ENCODE measurements around the gene WDR90. TPM values are rescaled to one million over a fixed set of nuclear protein-coding genes. Genes with fewer than 3 reads are reported as not detected.

WDR90 gene
- 14.6 and 26.4 TPM in 2 replicates for total RNA-seq

DNA sequence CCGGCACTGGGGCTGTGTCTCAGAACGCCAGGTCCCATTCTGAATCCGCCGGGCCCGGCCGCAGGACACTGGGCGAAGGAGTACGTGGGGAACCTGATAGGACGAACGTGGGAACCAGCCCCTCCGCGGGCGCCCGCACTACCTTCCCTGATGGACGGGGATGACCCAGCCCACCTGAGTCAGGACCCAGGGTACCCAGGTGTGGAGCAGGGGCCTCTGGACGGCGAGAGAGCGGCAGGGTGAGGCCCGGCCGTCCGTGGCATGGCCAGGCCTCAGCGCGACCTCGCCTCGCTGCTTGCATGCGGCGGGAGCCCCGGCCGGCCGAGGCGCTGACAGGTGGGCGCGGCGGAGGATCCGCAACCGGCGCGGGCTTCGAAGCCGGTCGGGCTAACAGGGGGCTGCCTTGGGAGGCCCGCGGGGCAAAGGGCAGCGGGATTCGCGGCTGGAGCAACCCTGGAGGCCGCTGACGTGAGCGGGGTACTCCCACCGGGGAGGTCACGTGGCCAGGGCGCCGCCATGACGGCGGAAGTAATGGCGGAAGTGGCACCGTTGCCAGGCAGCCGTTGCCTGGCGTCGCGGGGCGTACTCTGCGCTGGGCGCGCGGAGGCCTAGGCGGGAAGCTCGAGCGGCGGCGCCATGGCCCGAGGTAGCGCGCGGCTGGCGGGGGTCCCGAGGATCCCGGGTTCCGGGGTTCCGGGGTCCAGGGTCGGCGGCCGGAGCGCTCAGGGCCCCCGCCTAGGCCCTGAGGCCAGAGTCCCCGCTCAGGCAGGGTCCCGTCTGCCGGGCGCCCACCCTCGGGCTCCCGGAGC is at the start of gene WDR90:
WDR90 (plus strand) TSS at position 585 of the 809 bp plus-strand sequence; CDS start at position 637, 52 bp downstream.

DNA sequence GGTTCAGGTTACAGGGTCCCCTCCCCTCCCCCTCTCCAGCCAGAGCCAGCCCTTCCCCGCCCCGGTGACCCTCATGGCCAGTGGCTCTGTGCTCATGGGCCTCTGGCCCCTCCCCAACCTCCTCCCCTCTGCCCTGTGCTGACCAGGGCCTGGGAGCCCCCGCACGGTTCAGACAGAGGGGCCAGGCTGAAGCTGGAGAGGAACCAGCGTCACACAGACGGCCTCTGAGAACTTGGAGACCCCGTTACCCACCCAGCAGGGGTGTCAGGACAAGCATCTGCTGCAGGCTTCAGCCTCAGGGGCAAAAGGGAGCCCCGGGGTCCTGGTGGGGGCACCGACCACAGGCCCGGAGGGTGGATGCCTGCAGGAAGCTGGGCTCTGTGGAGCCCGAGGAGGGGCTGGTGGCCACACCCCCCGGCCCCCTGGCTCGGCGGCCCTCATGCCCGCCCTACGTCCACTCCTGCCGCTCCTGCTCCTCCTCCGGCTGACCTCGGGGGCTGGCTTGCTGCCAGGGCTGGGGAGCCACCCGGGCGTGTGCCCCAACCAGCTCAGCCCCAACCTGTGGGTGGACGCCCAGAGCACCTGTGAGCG is 18.3 kb upstream of the WDR90 start, which contains the start of gene WFIKKN1:
WFIKKN1 (plus strand) TSS at position 171 of the 591 bp plus-strand sequence; CDS start at position 440, 269 bp downstream.

DNA sequence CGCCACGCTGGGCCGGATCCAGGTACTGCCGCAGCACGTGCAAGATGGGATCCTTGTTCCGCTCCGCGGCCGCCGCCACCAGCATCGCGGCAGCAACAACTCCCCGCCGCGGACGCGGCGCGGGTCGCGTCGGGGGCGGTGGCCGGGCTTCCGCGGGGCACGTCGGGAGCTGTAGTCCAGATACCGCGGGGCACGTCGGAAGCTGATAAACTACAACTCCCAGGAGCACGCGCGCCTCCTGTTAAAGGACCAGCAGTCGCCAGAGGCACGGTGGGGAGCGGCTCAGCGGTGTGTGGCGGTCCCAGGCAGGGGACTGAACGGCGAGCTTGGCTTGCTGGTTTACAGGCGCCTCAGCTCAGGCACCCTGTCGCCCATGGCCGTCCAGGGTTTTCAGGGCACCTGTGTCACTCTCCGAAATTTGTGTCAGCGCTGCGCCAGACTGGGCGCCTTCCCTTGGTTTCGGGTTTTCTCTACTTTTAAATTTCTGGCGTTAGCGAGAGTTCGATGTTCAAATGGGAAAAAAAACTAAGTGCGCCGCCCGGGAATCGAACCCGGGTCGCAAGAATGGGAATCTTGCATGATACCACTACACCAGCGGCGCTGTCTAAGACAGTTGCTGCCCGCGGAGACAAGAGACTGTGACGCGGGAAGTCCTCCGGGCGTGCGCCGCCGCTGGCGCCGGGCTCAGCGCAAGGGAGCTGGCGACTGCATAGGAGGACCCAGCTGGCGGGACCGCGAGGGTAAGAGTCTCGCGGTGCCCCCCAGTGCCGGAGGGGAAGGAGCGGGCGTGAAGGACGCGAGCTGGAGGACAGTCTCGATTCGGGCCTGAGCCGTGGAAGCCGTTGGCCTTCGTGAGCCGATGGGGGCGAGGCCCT is 12.7 kb upstream of the WDR90 start, which contains the start of gene METTL26:
METTL26 (minus strand) TSS at position 100 of the 875 bp plus-strand sequence; CDS start at position 85, 15 bp downstream.

DNA sequence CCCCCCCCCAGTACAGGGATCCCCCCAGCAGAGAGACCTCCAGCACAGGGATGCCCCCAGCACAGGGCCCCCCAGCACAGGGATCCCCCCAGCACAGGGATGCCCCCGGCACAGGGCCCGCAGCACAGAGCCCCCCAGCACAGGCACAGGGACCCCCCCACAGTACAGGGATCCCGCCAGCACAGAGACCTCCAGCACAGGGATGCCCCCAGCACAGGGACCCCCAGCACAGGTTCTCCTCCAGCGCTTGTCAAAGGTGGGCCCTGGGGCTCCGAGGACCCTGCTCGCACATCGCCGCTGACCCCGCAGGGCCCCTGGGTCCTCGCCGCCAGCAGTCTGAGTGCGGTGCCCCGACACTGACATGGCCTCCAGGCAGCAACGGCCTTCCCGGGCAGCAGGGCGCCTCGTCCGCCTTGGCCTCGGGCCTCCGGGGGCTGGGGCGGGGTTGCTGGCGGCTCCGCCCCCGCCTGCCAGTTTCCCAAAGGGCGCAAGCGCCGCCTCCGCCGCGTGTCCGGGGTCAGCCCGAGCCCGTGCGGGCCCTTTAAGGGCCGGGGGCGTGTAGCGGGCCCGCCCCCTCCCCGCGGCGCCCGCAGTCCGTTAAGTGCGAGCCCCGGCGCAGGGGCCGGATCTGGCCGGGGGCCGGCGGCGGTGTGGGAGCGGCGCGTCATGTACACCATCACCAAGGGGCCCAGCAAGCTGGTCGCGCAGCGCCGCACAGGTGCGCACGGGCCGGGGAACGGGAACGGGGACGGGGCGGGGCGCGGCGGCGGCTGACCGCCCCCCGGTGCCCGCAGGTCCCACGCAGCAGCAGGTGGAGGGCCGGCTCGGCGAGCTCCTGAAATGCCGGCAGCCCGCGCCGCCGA is 7.6 kb upstream of the WDR90 start, which contains the start of gene MCRIP2:
MCRIP2 (plus strand) TSS at position 503 of the 863 bp plus-strand sequence; CDS start at position 667, 164 bp downstream.

DNA sequence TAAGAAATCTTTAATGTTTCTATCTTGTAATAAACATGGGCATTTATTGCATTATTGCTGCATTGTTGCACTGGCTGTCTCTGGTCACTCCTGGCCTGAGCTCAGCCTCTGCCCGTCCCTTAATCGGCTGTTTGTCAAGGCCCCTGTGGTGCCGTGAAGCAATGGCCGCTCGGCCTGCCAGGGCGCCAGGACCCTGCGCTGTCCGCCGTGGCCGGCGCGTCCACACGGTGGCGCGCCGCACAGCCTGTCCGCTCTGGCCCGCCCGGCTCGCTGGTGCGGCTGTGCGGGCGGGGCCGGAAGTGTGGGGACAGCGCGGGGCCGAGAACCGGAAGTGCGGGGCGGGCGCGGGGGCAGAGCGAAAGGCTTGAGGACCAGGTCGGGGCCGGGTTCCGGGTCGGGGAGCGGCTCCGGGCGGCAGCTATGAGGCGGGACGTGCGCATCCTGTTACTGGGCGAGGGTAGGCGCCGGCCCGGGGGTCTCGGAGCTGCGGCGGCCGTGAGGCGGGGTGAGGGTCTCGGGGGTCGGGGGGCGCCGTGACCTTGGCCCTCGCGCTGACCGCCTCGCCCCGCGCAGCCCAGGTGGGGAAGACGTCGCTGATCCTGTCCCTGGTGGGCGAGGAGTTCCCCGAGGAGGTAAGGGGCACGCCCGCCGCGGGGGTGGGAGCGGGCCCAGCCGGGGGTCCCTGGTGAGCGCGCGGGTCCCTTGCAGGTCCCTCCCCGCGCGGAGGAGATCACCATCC is 18.8 kb downstream of the WDR90 start, which contains the start of gene RHOT2:
RHOT2 (plus strand) TSS at position 353 of the 739 bp plus-strand sequence; CDS start at position 421, 68 bp downstream.

DNA sequence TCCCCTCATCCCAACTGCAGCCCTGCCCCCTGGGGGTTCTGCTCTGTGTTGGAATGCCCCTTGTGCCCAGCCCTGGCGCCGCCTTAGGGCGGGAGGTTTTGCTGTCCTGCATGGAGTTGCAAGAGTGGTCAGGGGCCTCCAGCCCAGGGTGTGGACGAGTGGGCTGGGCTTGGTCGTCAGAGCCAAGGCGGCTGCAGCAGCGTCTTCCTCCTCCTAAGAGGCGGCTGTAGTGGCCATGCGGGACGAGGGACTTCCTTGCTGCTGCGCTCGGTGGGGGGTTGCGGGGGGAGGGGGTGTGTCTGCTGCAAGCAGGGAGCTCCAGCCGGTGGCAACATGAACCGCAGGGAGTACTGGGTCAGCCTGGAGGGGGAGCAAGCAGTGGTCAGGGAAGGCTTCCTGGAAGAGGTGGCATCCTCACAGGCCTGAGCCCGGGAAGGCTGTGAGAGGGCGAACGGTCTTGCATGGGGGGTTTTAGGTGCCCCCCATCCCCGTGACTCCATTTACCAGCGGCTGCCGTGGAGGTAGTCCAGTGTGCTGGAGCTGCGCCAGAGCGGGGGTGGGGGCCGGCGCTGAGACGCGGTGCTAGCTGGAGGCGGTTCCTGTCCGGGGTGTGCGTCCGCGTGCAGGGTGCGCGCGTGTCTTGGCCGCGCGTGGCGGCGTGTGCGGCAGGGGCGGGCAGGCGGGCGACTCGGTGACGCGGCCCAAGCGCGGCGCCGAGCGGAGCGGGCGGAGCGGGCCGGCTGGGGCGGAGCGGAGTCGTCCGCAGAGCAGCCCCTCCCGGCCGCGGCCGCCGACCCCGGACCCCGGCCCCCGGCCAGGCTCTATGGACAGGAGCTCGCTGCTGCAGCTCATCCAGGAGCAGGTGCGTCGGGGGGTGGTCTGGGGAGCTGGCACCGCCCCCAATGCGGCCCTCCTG is 26.1 kb downstream of the WDR90 start, which contains the start of gene RHBDL1:
RHBDL1 (plus strand) TSS at position 704 of the 916 bp plus-strand sequence; CDS start at position 824, 120 bp downstream.

DNA sequence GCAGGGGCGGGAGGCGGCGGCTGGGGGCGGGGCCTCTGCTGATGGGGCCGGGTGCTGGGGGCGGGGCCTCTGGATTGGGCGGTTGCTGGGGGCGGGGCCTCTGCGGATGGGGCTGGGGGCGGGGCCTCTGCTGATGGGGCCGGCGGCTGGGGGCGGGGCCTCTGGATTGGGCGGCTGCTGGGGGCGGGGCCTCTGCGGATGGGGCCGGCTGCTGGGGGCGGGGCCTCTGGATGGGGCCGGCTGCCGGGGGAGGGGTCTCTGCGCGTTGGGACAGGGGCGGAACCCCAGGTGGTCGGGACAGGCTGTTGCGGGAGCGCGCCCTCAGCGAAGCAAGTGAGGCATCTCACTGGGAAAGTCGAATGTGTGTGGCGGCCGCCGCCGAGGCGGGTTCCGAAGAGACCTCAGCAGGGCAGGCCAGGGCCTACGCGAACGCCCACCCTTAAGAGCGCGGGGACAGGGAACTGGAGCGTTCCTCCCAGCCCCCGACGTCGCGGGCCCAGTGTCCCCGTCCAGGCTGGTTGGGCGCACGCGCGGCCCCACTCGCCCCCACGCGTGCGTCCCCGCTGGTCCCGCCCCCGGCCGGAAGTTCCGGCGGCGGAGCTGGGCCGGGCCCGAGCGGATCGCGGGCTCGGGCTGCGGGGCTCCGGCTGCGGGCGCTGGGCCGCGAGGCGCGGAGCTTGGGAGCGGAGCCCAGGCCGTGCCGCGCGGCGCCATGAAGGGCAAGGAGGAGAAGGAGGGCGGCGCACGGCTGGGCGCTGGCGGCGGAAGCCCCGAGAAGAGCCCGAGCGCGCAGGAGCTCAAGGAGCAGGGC is 30.9 kb downstream of the WDR90 start, which contains the start of gene STUB1:
STUB1 (plus strand) TSS at position 597 of the 811 bp plus-strand sequence; CDS start at position 713, 116 bp downstream.

DNA sequence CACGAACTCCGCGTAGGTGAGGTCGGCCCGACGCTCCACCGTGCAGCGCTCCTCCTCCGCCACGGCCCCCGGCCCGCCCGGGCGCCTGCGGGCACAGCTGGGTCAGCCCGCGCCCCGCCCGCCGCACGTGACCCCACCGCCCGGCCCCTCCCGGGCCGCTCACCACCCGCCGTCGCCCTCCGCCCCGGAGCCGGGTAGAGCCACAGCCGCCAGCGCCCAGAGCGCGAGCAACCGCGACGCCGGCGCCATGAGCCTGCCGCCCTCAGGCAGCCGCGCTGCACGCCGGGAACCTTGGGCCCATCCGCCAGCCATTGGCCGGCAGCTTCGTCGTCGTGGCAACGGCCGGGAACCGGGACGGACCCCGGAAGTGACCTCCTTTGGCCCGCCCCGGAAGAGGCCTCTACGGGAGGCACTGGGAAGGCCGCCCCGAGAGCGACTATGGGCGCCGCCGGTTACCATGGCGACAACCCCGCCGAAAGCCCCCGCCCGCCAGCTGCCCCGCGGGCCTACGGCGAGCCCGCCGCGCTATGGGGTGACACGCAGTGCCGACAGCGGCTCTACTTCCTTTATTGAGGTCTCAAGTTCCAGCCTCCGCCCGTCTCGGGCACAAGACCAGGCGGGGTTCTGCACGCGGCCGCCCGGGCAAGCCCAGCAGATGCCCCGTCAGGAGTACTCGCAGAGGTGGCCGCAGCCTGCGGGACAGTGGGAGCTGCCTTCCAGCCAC is 35.1 kb downstream of the WDR90 start, which contains the start of gene JMJD8:
JMJD8 (minus strand) TSS at position 264 of the 724 bp plus-strand sequence; CDS start at position 249, 15 bp downstream.

DNA sequence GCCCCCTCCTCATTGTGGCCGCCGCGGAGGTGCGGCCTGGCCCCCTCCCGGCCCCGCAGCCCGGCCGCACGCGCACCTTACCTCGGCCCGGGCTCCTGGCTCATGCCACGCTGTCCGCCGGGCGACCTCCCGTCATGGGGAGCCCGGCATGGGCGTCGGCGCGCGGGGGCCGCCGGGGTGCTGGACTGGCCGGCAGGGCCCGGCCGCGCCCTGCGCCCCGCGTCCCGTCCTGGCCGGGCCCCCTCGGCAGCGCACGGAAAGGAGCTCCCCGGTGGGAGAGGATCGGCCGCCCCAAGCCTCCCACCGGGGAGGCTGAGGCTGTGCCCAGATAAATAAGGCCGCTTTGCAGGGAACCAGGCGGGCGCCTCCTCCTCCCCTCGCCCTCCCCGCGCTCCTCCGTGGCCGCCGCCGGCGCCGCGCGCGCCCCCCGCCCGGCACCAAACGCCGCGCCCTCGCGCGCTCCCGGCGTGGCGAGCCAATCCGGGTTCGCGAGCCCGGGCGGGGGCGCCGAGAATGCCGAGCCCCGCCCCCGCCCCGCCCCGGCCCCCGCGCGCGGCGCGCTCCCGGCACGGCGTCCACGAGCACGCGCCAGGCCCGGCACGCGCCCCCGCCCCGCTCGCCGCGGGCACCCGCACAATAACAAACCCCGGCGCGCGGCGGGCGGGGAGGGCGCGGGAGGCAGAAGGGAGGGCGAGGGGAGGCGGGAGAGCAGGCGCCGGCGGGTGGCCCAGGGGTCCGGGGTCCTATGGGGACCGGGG is 56.4 kb downstream of the WDR90 start, which contains the start of gene FBXL16:
FBXL16 (minus strand) TSS at position 371 of the 758 bp plus-strand sequence. CDS start 8,396 bp downstream, outside the sequence.

DNA sequence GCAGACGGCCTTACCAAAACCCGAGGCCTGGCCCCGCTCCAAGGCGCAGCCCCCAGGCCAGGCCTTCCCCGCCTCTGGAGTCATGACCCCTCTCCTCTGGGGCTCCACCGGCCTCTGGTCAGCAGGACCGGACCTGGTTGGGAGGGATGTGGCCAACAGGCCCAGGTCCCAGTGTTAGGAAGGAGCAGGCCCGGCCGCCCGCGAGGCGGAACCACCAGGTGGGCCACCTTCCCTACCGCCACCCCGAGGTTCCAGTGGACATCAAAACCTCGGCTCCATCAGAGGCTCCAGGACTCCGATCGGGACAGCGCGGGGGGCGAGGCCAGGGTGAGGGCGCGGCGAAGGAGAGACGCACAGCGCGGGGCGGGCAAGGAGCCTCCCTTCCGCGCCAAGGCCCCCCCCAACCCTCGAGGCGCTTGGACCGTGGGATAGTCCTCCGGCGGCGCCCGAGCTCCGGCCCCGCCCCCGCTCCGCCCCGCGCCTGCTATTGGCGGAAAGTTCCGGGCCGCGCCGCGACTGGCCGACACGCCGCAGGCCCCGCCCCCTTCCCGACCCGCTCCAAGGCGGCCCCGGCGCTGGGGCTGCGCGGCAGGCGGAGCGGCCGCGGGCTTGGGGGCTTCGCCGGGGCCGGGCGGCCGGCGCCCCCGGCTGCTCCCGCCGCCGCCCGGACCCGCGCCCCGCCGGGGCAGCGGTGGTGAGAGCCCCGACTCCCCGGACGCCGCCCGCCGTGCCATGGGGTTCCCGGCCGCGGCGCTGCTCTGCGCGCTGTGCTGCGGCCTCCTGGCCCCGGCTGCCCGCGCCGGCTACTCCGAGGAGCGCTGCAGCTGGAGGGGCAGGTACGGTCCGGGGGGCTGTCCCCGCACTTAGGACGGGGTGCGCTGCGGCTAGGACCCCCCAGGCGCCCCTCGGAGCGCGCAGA is 65.7 kb downstream of the WDR90 start, which contains the start of gene METRN:
METRN (plus strand) TSS at position 561 of the 919 bp plus-strand sequence; CDS start at position 733, 172 bp downstream.

Other genes with a start within 250 kb of the WDR90 start
- 12.2 and 16.1 TPM in 2 replicates for gene DECR2, start 247.5 kb upstream of the WDR90 start, total RNA-seq
- gene RAB11FIP3, start 223.7 kb upstream of the WDR90 start, total RNA-seq, result 34.2 and 39.8 TPM in 2 replicates
- 42.2 and 70.2 TPM in 2 replicates for gene CAPN15, start 121.7 kb upstream of the WDR90 start, total RNA-seq
- gene PRR35, start 89.0 kb upstream of the WDR90 start, total RNA-seq, result 0.07 TPM in 1 of 2 replicates, not detected in the other
- 0.86 and 1.1 TPM in 2 replicates for gene NHLRC4, start 82.4 kb upstream of the WDR90 start, total RNA-seq
- 24.9 and 30.7 TPM in 2 replicates for gene PIGQ, start 79.4 kb upstream of the WDR90 start, total RNA-seq
- gene RAB40C, start 59.3 kb upstream of the WDR90 start, total RNA-seq, result 11.2 and 13.9 TPM in 2 replicates
- 0.13 and 0.22 TPM in 2 replicates for gene WFIKKN1, start 18.4 kb upstream of the WDR90 start, total RNA-seq
- gene METTL26, start 13.1 kb upstream of the WDR90 start, total RNA-seq, result 87.8 and 119 TPM in 2 replicates
- gene MCRIP2, start 7.5 kb upstream of the WDR90 start, total RNA-seq, result 14.1 TPM in 2 replicates
- gene RHOT2, start 18.8 kb downstream of the WDR90 start, total RNA-seq, result 42.6 and 43.9 TPM in 2 replicates
- gene RHBDL1, start 26.3 kb downstream of the WDR90 start, total RNA-seq, result 0.27 and 0.29 TPM in 2 replicates
- 77.6 and 98.1 TPM in 2 replicates for gene STUB1, start 31.0 kb downstream of the WDR90 start, total RNA-seq
- gene JMJD8, start 35.0 kb downstream of the WDR90 start, total RNA-seq, result 34.8 and 47.0 TPM in 2 replicates
- gene WDR24, start 41.0 kb downstream of the WDR90 start, total RNA-seq, result 6.4 and 8.0 TPM in 2 replicates
- 0.65 and 0.66 TPM in 2 replicates for gene FBXL16, start 56.4 kb downstream of the WDR90 start, total RNA-seq
- gene METRN, start 65.8 kb downstream of the WDR90 start, total RNA-seq, result 9.4 and 18.7 TPM in 2 replicates
- gene ANTKMT, start 71.8 kb downstream of the WDR90 start, total RNA-seq, result 23.0 and 32.0 TPM in 2 replicates
- 0.93 and 1.0 TPM in 2 replicates for gene CCDC78, start 77.1 kb downstream of the WDR90 start, total RNA-seq
- 5.6 and 7.7 TPM in 2 replicates for gene HAGHL, start 77.7 kb downstream of the WDR90 start, total RNA-seq
- gene CIAO3, start 91.6 kb downstream of the WDR90 start, total RNA-seq, result 24.5 and 28.3 TPM in 2 replicates
- not detected in 2 replicates for gene MSLN, start 111.4 kb downstream of the WDR90 start, total RNA-seq
- 31.8 and 38.6 TPM in 2 replicates for gene RPUSD1, start 139.0 kb downstream of the WDR90 start, total RNA-seq
- 22.1 and 49.1 TPM in 2 replicates for gene CHTF18, start 139.3 kb downstream of the WDR90 start, total RNA-seq
- gene GNG13, start 151.4 kb downstream of the WDR90 start, total RNA-seq, result not detected in 2 replicates